GM18858 (cell line): ENCODE results near the gene NENF.

ENCODE experiments used
- ATAC-seq: cut with Tn5 transposase; IDR thresholded peaks from one replicate; pipeline ENCODE4 v1.9.1; 2021; ENCODE audit not compliant: unreplicated experiment

Gene NENF

DNA sequence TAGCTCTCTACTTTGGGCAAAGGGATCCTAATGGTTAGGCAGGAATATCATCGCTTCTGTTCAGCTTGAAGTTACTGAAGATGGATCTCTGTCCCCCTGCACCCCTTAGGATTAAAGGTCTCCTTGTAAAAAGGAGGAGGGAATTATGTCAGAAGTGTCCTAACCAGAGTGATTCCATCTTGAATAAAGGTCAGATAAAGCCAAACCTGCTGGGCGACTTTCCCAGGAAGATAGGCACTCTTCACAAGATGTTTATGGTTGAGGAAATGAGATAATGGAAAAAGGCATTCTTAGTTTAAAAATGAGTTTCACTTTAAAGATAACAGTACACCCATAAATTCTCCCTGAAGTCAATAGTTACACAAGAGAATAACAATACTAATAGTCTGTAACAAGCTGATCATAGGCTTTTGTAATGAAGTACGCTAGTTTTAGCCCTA lies 1.7 kb upstream of the NENF start:
- ATAC-seq: no peak

- no peak for ATAC-seq
Measured at GRCh38 chr1:212431644-212432043, 1.1 kb upstream of the NENF start.

DNA sequence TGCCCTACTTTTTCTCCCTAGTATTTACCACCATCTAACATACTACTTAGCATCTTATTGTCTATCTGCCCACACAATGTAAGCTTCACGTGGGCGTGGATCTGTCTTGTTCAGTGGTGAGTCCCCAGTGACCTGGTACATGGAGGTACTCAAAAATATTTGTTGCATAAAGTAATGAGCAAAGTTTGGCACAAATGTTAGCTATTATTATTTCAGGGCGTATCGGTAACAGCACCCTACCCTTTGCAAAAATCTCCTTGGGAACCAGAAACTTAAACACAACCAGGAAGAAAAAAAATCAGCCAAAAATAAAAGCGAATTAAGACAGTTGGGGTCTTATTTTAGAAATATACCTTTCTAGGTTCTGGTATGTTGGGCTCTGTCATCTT lies 454 bp upstream of the NENF start:
- no peak for ATAC-seq

GRCh38 chr1:212433577-212434462 lies 1.1 kb downstream of the NENF start:
- no peak for ATAC-seq

DNA sequence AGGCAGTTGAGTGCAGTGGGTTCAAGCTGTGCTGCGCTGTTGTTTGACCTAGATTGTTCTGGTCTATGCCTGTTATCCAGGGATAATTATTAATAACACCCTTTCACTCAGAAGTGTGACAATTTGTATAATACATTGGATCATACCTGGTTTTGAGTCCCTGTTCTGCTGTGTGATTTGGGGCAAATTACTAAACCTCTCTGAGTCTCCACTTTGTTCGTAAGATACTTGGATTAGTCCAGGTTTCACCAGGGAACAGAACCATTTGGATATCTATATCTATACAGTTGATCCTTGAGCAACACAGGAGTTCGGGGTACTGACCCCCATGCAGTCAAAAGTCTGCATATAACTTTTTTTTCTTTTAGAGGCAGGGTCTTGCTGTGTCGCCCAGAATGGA lies 2.3 kb downstream of the NENF start:
- no peak for ATAC-seq

DNA sequence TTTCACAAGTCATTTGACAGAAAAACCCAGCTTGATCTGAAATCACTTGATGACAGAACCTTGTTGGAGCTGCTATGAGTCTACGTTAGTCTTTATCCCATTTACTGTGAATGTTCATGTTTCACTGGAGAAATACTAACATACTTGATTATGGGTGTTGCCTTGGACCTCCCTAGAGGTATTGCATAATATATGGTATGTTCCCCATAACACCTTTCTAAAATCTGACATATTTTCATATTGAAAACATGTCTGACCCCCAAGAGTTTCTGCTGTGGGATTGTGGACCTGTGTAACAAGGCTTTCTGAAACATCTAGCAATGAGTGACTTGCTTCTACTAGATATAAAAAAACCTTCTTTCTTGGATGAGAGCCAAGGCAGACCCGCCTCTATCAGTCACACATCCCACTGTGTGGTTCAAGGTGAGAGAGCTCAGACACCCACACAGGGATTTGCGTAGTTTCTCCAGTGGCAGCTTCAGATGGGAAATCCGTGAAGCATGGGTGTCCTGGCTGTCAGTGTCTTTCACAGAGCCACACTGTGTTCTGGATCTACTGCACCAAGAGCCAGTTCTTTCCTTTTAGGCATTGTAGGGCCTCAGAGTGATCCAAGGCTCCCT lies 4.6 kb downstream of the NENF start:
- ATAC-seq: no peak

DNA sequence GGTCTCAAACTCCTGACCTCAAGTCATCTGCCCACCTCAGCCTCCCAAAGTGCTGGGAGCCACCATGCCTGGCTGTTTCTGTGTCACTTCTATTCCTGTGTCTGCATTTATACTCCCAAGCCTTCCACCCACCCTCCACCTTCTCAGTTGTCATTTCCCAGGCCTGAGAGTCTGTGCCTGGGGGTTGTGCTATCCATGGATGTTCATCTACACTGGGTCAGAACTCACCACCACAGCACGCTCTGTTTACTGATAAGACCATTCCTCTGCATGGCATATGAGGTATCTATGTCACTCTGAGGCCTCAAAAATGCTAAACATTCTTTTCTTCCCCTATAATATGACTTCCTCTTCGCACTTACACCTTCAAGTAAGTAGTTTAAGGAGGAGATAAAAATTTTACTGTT lies 6.1 kb downstream of the NENF start:
- ATAC-seq: no peak

DNA sequence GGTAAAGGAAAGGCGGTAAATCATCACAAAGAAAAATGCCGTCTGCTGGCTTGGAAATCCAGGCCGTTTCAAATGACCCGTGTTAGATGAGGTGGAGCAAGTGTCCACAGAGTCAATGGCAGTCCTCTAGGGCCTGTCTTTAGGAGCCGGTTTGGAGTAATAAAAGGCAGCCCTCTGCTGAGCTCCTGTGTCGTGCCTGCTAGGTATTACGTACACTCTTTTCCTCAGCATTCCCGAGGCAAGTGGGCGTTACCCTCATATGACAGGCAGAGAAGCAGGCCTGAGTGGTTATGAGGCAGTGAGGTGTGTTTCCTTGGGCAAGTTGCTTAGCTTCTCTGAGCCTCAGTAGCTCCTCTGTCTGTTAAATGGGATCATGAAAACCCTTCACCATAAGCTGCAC lies 7.7 kb downstream of the NENF start:
- no peak for ATAC-seq

- ATAC-seq: no peak
Measured at GRCh38 chr1:212442408-212442807, 9.7 kb downstream of the NENF start.

- ATAC-seq: no peak
Measured at GRCh38 chr1:212446333-212446732, 13.6 kb downstream of the NENF start.

GRCh38 chr1:212447478-212447877 lies 14.8 kb downstream of the NENF start:
- no peak for ATAC-seq

- no peak for ATAC-seq
Measured at GRCh38 chr1:212450331-212450881, 17.7 kb downstream of the NENF start.

- ATAC-seq: no peak
Measured at GRCh38 chr1:212451416-212452322, 18.9 kb downstream of the NENF start.

DNA sequence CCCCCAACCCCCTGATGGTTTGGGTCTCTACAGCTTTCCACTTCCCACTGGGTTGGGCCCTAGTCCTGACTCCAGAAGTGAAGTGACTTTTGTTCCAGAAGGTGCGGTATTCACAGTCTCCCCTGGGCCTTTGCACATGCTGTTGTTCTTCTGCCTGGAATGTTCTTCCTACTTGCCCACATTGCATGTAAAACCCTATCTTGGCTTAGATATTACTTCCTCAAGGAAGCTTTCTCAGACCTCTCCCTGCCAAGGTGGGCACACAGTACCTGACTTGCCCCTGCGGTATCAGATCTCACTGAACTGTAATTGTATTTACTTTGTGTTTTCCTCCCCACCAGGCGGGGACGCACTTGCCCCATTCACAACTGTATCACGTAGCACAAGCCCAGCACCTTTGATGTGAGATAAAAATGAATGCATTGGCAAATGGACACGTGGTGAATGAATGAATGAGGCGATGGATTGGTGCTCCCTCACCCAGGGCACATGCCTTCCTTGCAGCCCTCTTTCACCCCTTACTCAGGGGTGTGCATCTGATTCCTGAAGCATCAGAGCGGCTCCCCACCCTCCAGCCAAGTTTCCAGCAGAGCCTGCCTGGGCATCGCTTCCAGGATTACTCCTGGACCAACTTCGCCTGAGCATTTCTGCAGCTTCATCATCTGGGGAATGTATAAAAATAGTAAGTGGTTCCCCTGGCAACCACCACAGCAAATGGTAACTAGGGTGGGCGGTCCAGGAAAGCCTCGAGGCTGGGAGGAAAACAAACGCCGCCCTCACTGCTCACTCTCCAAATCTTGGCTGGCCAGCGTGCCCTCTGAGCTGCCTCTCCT lies 19.8 kb downstream of the NENF start:
- no peak for ATAC-seq

GRCh38 chr1:212453156-212453857 lies 20.6 kb downstream of the NENF start:
- no peak for ATAC-seq

DNA sequence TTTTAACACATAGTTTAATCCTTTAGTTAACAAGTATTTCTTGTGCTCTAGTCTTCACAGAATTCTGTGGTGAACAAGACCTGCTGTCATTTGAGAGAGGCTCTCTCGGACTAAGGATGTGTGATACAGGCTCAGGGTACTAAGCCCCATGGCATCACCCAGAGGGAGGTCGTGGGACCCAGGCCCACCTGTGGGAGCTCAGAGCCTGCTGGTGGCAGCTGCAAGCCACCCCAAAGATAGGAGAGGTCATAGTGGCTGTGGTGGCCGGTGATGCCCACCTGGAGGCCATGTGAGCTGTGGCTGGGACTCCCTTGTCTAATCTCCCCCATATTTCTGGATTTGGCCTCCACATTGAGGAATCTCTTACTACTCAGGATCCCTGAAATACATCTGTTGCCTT lies 22.0 kb downstream of the NENF start:
- no peak for ATAC-seq

- ATAC-seq: no peak
Measured at GRCh38 chr1:212455401-212455800, 22.7 kb downstream of the NENF start.

- ATAC-seq: no peak
Measured at GRCh38 chr1:212455803-212456528, 23.2 kb downstream of the NENF start.

- no peak for ATAC-seq
Measured at GRCh38 chr1:212457740-212458338, 25.1 kb downstream of the NENF start.
